Activated naive CD4-positive, alpha-beta T cell treated with anti-CD3 and anti-CD28 coated beads, Interleukin-2, amount 50 U/mL, for 24 hours (primary cell): ENCODE results near the gene CYP24A1.
"Not testable (repeated sequence)": the region's sequence is repeated elsewhere in the genome, so short reads cannot be mapped to it uniquely, and the experiment has no call there.

Experiments used
- H3K27ac Mint-ChIP-seq: one replicate; pipeline ENCODE4 v1.8.0; 2021; ENCODE audit warnings: mild to moderate bottlenecking, mixed read lengths
- H3K27me3 Mint-ChIP-seq: one replicate; pipeline ENCODE4 v1.8.0; 2021; ENCODE audit warnings: mixed read lengths
- H3K36me3 Mint-ChIP-seq: one replicate; pipeline ENCODE4 v1.8.0; 2021; ENCODE audit warnings: mixed read lengths
- H3K4me1 Mint-ChIP-seq: one replicate; pipeline ENCODE4 v1.8.0; 2021; ENCODE audit warnings: mixed read lengths
- H3K4me3 Mint-ChIP-seq: one replicate; pipeline ENCODE4 v1.8.0; 2021; ENCODE audit warnings: mild to moderate bottlenecking, mixed read lengths
- H3K9me3 Mint-ChIP-seq: one replicate; pipeline ENCODE4 v1.8.0; 2021; ENCODE audit warnings: mixed read lengths

CYP24A1 gene

GRCh38 chr20:54140486-54140885 lies 33.3 kb downstream of the CYP24A1 start:
- Mint-ChIP-seq H3K27me3 (peaks cover 6% of the 10 kb centered on the region), H3K9me3 (no peaks in the 10 kb centered on the region)

GRCh38 chr20:54140067-54140466 lies 33.7 kb downstream of the CYP24A1 start:
- Mint-ChIP-seq H3K27me3 (peaks cover 6% of the 10 kb centered on the region), H3K4me1 (no peaks in the 10 kb centered on the region), H3K9me3 (no peaks in the 10 kb centered on the region), H3K27ac (no peak overlapping the region), H3K36me3 (no peaks in the 10 kb centered on the region), H3K4me3 (no peak overlapping the region)

More at GRCh38 chr20:54140486-54140885, 33.3 kb downstream of the CYP24A1 start:
- no peak overlapping the region for H3K27ac Mint-ChIP-seq
- H3K36me3 Mint-ChIP-seq, result no peaks in the 10 kb centered on the region
- H3K4me1 Mint-ChIP-seq, result no peaks in the 10 kb centered on the region
- no peak overlapping the region for H3K4me3 Mint-ChIP-seq

GRCh38 chr20:54139188-54139587 lies 34.6 kb downstream of the CYP24A1 start:
- Mint-ChIP-seq H3K27ac (no peak overlapping the region), H3K9me3 (no peaks in the 10 kb centered on the region), H3K4me1 (no peaks in the 10 kb centered on the region), H3K27me3 (peaks cover 6% of the 10 kb centered on the region), H3K4me3 (no peak overlapping the region), H3K36me3 (no peaks in the 10 kb centered on the region)

- Mint-ChIP-seq H3K9me3 (no peaks in the 10 kb centered on the region), H3K27ac (no peak overlapping the region), H3K4me3 (no peak overlapping the region), H3K27me3 (peaks cover 6% of the 10 kb centered on the region), H3K4me1 (no peaks in the 10 kb centered on the region), H3K36me3 (no peaks in the 10 kb centered on the region)
These were observed 35.4 kb downstream of the CYP24A1 start for GRCh38 chr20:54138427-54138826.

GRCh38 chr20:54137115-54137514 lies 36.7 kb downstream of the CYP24A1 start:
- Mint-ChIP-seq H3K27ac (no peak overlapping the region), H3K4me1 (no peaks in the 10 kb centered on the region), H3K9me3 (no peaks in the 10 kb centered on the region), H3K27me3 (peaks cover 6% of the 10 kb centered on the region), H3K4me3 (no peak overlapping the region), H3K36me3 (no peaks in the 10 kb centered on the region)

GRCh38 chr20:54134445-54135220 lies 39.2 kb downstream of the CYP24A1 start:
- H3K27me3 Mint-ChIP-seq, result peaks cover 3% of the 10 kb centered on the region
- H3K9me3 Mint-ChIP-seq, result peaks cover 4% of the 10 kb centered on the region
- H3K4me3 Mint-ChIP-seq, result no peak overlapping the region
- H3K36me3 Mint-ChIP-seq, result no peaks in the 10 kb centered on the region
- H3K27ac Mint-ChIP-seq, result no peak overlapping the region
- H3K4me1 Mint-ChIP-seq, result no peaks in the 10 kb centered on the region

- Mint-ChIP-seq H3K27ac (no peak overlapping the region), H3K4me3 (no peak overlapping the region), H3K36me3 (no peaks in the 10 kb centered on the region), H3K9me3 (peaks cover 6% of the 10 kb centered on the region), H3K27me3 (peaks cover 2% of the 10 kb centered on the region), H3K4me1 (no peaks in the 10 kb centered on the region)
These were observed 40.1 kb downstream of the CYP24A1 start for GRCh38 chr20:54133434-54134427.

- Mint-ChIP-seq H3K9me3 (peaks cover 6% of the 10 kb centered on the region), H3K4me3 (no peak overlapping the region), H3K27me3 (peaks cover 2% of the 10 kb centered on the region), H3K36me3 (no peaks in the 10 kb centered on the region), H3K27ac (no peak overlapping the region), H3K4me1 (no peaks in the 10 kb centered on the region)
These were observed 41.0 kb downstream of the CYP24A1 start for GRCh38 chr20:54132612-54133433.

- Mint-ChIP-seq H3K4me1 (no peaks in the 10 kb centered on the region), H3K9me3 (peaks cover 6% of the 10 kb centered on the region), H3K36me3 (no peaks in the 10 kb centered on the region), H3K27ac (no peak overlapping the region), H3K27me3 (peaks cover 2% of the 10 kb centered on the region), H3K4me3 (no peak overlapping the region)
These were observed 41.8 kb downstream of the CYP24A1 start for GRCh38 chr20:54131675-54132611.

- not testable (repeated sequence) for H3K36me3 Mint-ChIP-seq
These were observed 42.7 kb downstream of the CYP24A1 start for GRCh38 chr20:54131125-54131524.

GRCh38 chr20:54129350-54129749 lies 44.4 kb downstream of the CYP24A1 start:
- Mint-ChIP-seq H3K27ac (no peak overlapping the region), H3K36me3 (no peaks in the 10 kb centered on the region), H3K4me1 (no peaks in the 10 kb centered on the region), H3K4me3 (no peak overlapping the region), H3K27me3 (peaks cover 2% of the 10 kb centered on the region), H3K9me3 (peaks cover 6% of the 10 kb centered on the region)

More at GRCh38 chr20:54131125-54131524, 42.7 kb downstream of the CYP24A1 start:
- not testable (repeated sequence) for H3K27ac Mint-ChIP-seq, H3K27me3 Mint-ChIP-seq, H3K9me3 Mint-ChIP-seq, H3K4me1 Mint-ChIP-seq, H3K4me3 Mint-ChIP-seq

- no peak overlapping the region for H3K27ac Mint-ChIP-seq
- H3K36me3 Mint-ChIP-seq, result no peaks in the 10 kb centered on the region
- H3K4me1 Mint-ChIP-seq, result no peaks in the 10 kb centered on the region
- no peak overlapping the region for H3K4me3 Mint-ChIP-seq
- peaks cover 2% of the 10 kb centered on the region for H3K27me3 Mint-ChIP-seq
- H3K9me3 Mint-ChIP-seq, result peaks cover 6% of the 10 kb centered on the region
These were observed 45.8 kb downstream of the CYP24A1 start for GRCh38 chr20:54127855-54128574.

GRCh38 chr20:54126806-54127655 lies 46.8 kb downstream of the CYP24A1 start:
- no peak overlapping the region for H3K4me3 Mint-ChIP-seq
- H3K27ac Mint-ChIP-seq, result no peak overlapping the region
- no peaks in the 10 kb centered on the region for H3K4me1 Mint-ChIP-seq
- peaks cover 6% of the 10 kb centered on the region for H3K9me3 Mint-ChIP-seq
- H3K36me3 Mint-ChIP-seq, result no peaks in the 10 kb centered on the region
- H3K27me3 Mint-ChIP-seq, result peaks cover under 1% of the 10 kb centered on the region
